GM19193 (cell line): ENCODE measurements around the gene METTL25.
A peak's percentile ranks its signal among the peaks of the same experiment; 100 is the strongest.

ENCODE experiments used
- POLR2A ChIP-seq: IDR thresholded peaks from 4 replicates; pipeline ENCODE4 v1.6.1; 2011; ENCODE audit not compliant: insufficient read depth, insufficient read length; ENCODE audit errors: extremely low read depth

METTL25 gene, protein sequence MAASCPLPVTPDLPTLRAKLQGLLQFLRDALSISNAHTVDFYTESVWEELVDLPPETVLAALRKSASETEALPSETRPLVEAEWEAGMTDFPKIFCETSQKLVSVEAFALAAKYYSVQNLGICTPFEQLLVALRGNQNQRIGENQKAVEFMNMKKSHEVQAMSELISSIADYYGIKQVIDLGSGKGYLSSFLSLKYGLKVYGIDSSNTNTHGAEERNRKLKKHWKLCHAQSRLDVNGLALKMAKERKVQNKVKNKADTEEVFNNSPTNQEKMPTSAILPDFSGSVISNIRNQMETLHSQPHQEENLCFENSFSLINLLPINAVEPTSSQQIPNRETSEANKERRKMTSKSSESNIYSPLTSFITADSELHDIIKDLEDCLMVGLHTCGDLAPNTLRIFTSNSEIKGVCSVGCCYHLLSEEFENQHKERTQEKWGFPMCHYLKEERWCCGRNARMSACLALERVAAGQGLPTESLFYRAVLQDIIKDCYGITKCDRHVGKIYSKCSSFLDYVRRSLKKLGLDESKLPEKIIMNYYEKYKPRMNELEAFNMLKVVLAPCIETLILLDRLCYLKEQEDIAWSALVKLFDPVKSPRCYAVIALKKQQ

DNA sequence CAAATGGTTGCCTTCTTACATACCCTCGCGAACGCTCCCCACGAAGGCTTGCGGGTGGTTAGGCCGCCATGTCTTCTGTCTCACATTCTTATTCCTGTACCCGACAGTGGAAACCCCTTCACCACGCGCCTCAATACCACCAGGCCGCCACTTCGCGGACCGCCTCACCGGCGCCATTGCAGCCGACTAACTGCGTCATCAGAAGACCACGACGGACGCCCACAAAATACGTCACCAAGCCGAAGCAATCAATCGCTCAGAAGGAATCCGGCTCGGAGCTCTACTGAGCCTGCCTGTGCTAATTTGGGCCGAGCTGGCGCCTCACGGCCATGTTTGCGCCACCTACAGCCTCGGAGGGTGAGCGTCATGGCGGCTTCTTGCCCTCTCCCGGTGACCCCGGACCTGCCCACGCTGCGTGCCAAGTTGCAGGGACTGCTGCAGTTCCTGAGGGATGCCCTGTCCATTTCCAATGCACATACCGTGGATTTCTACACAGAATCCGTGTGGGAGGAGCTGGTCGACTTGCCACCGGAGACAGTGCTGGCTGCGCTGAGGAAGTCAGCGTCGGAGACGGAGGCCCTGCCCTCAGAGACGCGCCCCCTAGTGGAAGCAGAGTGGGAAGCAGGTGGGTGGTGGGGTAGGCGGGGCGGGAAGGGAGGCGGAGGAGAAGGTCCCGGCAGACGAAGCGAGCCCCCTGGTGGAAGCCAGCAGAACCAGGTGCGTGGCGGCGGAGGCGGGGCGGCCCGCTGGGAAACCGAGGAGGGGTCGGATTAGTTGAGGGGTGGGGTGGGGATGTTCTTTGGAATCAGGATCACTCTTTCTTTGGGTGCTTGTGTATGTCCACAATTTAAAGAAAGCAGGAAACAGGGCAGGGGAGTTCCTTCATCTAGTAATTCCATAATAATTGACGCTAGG lies at the start of gene METTL25, which contains the start of gene CCDC59:
Gene METTL25, plus strand, starts transcription at position 330 of the 915 bp plus-strand sequence. Its CDS starts 37 bp downstream, at position 367.
Gene CCDC59, minus strand, starts transcription at position 188 of the 915 bp plus-strand sequence. Its CDS starts 11 bp downstream, at position 177.
- TF ChIP-seq POLR2A: peak; percentile 98

DNA sequence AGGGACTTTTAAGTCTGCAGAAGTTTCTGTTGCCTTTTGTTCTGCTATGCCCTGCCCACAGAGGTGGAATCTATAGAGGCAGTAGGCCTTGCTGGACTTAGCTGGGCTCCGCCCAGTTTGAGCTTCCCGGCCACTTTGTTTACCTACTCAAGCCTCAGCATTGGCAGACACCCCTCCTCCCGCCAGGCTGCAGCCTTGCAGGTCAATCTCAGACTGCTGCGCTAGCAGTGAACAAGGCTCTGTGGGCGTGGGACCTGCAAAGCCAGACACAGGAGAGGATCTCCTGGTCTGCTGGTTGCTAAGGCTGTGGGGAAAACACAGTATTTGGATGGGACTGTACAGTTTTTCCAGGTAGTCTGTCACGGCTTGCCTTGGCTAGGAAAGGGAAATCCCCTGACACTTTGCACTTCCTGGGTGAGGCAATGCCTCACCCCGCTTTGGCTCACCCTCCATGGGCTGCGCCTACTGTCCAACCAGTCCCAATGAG lies 43.9 kb upstream of the METTL25 start:
- no peak for TF ChIP-seq POLR2A

DNA sequence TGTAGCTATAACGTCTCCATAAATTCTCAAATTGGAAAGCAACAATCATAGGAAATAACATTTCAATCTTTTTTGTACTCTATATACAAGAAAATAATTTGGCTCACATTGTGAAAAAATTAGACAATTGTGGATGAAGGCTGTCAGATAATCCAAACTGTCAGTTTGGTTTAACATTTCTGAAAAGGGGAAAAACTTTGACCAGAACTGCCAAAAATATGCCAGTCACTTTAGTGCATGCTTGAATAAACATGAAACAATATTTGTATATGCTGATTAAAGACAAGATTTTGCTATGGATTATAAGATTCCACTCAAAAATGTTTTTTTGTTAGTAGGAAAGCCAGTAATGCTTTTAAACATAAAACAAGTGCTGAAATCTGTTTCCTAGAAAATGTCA lies 39.1 kb upstream of the METTL25 start:
- TF ChIP-seq POLR2A: no peak

DNA sequence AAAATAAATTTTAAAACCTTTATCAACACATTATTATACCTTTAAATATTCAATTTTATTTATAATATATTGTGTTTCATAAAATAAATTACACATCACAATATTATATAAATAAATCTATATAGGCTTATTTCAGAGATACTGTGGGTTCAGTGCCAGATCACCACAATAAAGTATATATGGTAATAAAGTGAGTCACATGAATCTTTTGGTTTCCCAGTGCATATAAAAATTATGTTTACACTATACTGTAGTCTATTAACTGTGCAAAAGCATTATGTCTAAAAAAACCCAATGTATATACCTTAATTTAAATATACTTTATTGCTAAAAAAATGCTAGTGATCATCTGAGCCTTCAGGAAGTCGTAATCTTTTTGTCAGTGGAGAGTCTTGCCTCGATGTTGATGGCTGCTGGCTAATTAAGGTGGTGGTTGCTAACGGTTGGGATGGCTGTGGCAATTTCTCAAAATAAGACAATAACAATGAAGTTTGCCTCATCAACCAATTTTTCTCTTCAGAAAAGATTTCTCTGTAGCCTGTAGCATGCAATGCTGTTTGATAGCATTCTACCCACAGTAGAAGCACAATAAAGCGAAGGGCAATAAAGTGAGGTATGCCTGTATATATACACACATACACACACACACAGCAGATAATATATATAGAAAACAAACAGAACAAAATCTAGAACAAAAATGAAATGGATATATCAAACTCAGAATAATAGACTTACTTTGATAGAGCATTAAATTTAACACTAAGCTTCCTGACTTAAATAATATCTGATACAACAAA lies 32.6 kb upstream of the METTL25 start:
- TF ChIP-seq POLR2A: no peak

DNA sequence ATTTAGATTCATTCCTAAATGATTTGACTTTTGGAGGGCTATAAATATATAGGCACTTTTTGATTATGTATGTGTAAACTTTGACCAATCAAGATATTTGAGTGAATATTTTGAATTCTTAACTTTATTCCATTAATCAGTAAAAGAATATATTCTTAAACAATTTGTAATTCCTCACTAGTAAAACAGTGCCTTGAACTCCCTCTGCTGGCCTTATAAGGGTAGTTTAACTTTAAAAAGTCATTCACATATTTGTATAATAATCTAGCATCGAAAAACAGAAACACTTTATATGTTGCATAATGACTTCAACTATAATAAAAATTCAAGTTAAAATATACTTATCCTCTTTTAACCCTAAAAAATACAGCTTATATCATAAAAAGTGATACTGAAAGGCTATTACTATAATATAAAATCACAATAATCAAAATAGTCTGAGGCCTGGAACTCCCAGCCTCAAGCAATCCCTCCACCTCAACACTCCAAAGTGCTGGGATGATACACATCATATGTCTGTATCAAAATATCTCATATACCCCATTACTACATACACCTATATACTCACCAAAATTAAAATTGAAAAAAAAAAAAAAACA lies 31.3 kb upstream of the METTL25 start:
- TF ChIP-seq POLR2A: no peak

DNA sequence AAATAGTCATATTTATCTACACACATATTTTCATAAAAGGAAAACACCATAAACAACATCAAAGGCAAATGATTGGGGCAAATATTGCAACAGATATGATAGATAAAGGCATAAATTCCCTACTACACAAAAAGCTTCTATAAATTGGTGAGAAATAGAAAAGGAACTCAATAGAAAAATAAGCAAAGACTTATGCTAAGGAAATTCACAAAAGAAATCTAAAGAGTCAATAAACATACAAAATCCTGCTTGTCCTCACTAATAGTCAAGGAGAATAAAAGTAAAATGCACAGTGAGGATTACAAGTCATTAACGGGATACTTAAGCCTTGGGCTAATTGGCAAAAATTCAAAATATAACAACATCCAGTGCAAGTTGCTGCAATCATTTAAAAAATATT lies 30.5 kb upstream of the METTL25 start:
- no peak for TF ChIP-seq POLR2A

DNA sequence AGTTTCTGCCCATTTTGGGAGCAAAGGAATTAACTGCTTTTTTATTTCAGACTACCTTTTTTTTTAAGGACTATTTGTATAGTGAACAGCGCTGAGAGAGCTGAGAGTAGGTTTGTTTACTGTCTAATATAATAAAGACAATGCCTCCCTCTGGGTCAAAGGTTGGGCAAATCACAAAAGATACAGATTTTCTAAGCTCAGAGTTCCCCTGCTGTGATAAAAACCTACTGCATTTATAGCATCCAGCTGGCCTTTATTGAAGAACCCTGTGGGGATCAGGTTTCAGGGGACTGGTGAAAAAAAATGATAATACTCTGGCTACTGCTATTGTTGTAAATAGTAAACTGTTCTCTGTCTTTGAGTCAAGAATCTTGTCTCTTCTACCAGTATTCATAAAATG lies 28.8 kb upstream of the METTL25 start:
- TF ChIP-seq POLR2A: no peak

DNA sequence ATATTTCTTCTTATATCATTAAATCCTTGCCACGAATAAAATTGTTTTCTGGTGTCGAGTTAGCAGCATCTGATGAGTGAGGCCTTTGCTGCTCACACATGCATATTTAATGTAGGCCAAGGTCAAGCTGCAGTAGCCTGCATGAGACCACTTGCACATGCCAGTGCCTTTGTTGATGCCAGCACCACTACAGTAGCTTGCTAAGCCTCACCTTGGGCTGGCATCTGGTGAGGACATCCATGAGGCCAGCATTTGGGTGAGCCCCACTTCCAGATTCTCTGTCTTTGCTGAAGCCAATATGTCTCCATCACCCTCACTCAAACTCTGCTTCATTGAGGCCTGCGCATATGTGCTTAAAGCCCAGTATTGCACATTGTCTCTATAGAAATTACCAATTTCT lies 8.2 kb upstream of the METTL25 start:
- TF ChIP-seq POLR2A: no peak

DNA sequence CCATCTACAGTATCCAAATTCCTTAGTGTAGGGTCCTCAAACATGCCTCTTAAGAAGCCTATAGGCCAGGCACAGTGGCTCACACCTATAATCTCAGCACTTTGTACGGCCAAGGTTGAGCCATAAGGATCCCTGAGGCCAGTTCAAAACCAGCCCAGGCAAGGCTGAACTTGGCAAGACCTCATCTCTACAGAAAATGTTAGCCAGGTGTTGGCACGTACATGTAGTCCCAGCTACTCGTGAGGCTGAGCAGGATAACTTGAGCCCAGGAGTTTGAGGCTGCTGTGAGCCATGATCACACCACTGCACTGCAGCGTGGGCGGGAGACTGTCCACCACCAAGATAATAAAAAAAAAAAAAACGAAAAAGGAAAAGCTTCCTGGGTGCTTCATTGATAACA lies 6.9 kb upstream of the METTL25 start:
- no peak for TF ChIP-seq POLR2A

DNA sequence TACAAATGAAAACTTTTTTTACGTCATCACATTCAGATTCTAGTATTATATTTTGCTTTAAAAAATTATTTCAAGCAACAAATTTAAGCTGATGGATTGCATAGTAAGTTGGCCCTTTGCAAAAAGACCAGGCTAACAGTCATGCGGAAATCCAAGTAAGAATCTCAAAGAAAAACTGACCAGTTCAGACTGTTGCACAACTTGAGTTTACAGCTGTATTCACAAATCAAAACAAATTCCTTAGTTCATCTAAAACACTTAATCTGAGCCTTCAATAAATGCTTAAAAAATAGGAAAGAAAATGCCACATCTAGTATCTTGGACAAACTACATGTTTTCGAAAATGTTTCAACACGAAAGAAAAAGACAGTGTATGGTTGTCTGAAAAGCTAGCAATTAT lies 989 bp upstream of the METTL25 start:
- no peak for TF ChIP-seq POLR2A

DNA sequence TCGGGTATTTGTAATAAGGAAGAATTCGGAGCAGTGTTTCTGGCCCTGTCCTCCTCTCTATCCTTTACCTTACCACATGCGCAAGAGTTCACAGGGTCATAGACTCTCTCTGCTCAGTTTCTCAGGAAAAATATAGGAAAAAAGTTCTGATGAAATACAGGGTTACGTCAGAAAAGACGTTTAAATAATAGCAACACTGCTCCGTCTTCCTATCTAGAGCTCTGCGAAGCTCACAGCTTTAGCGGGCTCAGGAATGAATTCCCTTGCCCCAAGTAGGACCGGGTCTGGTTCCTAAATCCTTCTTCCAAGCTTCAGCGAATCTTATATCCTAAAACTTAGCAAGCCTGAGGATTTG lies 507 bp upstream of the METTL25 start:
- TF ChIP-seq POLR2A: no peak

DNA sequence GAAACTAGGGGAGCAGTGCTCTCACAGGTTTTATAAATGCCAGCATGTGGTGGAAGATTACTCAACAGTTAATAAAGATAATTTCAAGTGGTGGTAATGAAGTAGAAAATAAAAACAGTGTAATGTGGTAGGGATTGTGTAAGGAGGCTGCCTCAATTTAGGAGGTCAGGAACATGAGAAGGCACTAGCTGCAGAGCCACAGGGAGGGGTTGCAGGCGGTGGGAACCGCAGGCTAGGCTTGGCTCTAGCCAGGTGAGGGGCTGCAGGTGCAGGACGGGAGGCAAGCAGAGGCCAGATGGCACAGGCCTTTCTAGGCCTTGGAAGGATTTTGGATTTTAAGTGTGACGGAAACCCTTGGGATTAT lies 768 bp downstream of the METTL25 start:
- TF ChIP-seq POLR2A: no peak

DNA sequence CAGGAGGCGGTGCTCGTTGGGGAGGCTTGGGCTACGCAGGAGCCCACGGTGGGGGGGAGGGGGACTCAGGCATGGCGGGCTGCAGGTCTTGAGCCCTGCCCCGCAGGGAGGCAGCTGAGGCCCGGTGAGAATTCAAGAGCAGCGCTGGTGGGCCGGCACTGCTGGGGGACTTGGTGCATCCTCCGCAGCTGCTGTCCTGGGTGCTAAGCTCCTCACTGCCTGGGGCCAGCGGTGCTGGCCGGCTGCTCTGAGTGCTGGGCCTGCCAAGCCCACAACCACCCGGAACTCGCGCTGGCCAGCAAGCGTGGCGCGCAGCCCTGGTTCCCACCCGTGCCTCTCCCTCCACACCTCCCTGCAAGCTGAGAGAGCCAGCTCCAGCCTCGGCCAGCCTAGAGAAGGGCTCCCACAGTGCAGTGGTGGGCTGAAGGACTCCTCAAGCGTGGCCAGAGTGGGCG lies 3.2 kb downstream of the METTL25 start:
- no peak for TF ChIP-seq POLR2A

DNA sequence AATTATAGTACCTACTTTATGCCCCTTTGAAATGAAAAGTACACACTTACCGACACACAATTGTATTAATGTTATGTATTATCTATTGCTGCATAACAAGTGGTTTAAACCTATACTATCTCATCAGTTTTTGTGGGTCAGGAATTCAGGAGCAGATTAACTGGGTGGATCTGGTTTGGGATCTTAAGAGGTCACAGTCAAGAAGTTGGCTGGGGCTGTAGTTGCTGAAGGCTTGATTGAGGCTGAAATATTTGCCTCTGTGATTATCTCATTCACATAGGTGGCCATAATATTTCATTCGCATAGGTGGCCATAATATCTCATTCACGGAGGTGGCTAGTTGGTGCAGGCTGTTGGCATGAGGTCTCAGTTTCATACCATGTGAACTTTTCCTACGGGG lies 5.7 kb downstream of the METTL25 start:
- TF ChIP-seq POLR2A: no peak
